BJ (cell line): ENCODE measurements around the gene ARHGEF4. TPM values are rescaled to one million over a fixed set of nuclear protein-coding genes. Genes with fewer than 3 reads are reported as not detected.

Source experiments
- CTCF ChIA-PET: fragments of 350-600 bp; formaldehyde crosslinking; extraction: SDS; loops from one replicate; lab custom pipeline; 2021; ENCODE audit warnings: antibody characterized with exemption, inconsistent platforms; lab: Yijun Ruan, JAX
- POLR2A ChIA-PET: fragments of 300-600 bp; sonication (Branson Sonifier 250); formaldehyde crosslinking; extraction: SDS; loops from one replicate; lab custom pipeline; 2021; ENCODE audit warnings: antibody characterized with exemption; lab: Charles Lee
- DNase-seq: peaks from one replicate; pipeline ENCODE4 v3.0.0-alpha.2; 2011; ENCODE audit warnings: low read depth
- H3K27me3 ChIP-seq: 2 replicates; pipeline ENCODE4 v1.6.0; 2011; ENCODE audit warnings: low read length; ENCODE audit not compliant: control insufficient read depth, insufficient read depth
- H3K36me3 ChIP-seq: 2 replicates; pipeline ENCODE4 v1.5.1; 2011; ENCODE audit warnings: low read length; ENCODE audit not compliant: control insufficient read depth, insufficient read depth
- H3K4me3 ChIP-seq: 2 replicates; pipeline ENCODE4 v1.5.1; 2011; ENCODE audit warnings: low read depth, mild to moderate bottlenecking, control low read depth, low read length
- polyA plus RNA-seq: library from polyadenylated mRNA; depleted of rRNA; stranded (reverse); fragments of >200 nt; gene quantifications from 2 replicates; pipeline ENCODE4 v1.2.3, GENCODE V29; 2011
- TF ChIP-seq, protein P1 (sequence below): IDR thresholded peaks from 2 replicates; pipeline ENCODE4 v1.5.1; 2011; ENCODE audit warnings: low read depth, mild to moderate bottlenecking, control low read depth, inconsistent platforms, low read length, moderate library complexity; ENCODE audit not compliant: insufficient read depth

Gene ARHGEF4
- polyA plus RNA-seq, 1 experiment, result 15.1 TPM

DNA sequence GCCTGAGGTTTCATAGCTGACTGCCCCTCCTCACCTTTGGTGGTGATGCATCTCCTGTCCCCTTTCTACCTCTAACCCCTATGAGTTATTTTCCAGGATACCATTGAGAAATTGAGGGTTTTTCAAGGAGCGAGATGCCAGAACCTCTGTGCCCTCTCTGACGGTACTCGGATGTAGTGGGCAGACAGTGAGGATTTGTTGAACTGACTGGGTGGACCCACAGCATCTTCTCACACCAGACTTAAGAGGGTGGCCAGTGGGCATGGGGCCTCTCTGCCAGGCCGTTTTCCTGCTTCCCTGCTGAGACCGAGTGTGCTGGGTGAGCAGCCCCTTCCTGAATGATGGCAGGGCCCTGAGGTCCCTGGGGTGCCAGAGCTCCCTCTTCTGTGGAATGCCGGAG lies 46.3 kb downstream of the ARHGEF4 start:
- TF ChIP-seq, protein P1, sequence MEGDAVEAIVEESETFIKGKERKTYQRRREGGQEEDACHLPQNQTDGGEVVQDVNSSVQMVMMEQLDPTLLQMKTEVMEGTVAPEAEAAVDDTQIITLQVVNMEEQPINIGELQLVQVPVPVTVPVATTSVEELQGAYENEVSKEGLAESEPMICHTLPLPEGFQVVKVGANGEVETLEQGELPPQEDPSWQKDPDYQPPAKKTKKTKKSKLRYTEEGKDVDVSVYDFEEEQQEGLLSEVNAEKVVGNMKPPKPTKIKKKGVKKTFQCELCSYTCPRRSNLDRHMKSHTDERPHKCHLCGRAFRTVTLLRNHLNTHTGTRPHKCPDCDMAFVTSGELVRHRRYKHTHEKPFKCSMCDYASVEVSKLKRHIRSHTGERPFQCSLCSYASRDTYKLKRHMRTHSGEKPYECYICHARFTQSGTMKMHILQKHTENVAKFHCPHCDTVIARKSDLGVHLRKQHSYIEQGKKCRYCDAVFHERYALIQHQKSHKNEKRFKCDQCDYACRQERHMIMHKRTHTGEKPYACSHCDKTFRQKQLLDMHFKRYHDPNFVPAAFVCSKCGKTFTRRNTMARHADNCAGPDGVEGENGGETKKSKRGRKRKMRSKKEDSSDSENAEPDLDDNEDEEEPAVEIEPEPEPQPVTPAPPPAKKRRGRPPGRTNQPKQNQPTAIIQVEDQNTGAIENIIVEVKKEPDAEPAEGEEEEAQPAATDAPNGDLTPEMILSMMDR, result no peak
- CTCF ChIA-PET, result interaction anchor here (1.0 to 2.0 kb wide), 3 partner anchors 10 to 85 kb away, joined by 3 to 7 read pairs (median 4); no protein-coding TSS in a partner anchor
- H3K36me3 ChIP-seq, result no peaks in the 10 kb centered on the region
- no peak for DNase-seq
- POLR2A ChIA-PET, result no interaction called here
- H3K27me3 ChIP-seq, result 0 out of 2 replicates have a peak, but pooled peaks cover 1% of the 10 kb centered on the region
- no peak overlapping the region for H3K4me3 ChIP-seq

DNA sequence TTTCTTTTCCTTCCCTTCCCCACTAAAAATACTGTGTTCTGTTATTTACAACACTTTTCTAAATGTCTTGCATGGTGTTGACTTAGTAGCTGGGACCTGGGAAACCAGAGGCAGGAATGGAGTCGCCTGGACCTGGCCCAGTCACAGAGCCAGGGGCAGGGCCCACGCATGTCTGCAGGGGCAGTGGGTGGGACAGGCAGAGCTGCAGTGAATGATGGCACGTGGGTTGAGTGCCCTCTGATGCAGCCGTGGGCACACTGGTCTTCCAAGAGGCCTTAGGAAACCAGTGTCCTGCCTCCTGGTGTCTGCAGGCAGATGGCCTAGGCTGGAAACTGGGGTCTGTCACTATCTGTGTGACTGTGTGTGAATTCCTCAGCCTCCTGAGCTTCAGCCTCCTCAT lies 46.8 kb downstream of the ARHGEF4 start:
- Histone ChIP-seq H3K4me3 (no peak overlapping the region), H3K36me3 (no peaks in the 10 kb centered on the region), H3K27me3 (0 out of 2 replicates have a peak, but pooled peaks cover 1% of the 10 kb centered on the region)
- no peak for DNase-seq
- TF ChIP-seq, protein P1, result no peak
- POLR2A ChIA-PET, result no interaction called here
- CTCF ChIA-PET, result interaction anchor here (1.2 to 2.0 kb wide), 2 partner anchors 10 to 86 kb away, joined by 4 to 7 read pairs; no protein-coding TSS in a partner anchor

DNA sequence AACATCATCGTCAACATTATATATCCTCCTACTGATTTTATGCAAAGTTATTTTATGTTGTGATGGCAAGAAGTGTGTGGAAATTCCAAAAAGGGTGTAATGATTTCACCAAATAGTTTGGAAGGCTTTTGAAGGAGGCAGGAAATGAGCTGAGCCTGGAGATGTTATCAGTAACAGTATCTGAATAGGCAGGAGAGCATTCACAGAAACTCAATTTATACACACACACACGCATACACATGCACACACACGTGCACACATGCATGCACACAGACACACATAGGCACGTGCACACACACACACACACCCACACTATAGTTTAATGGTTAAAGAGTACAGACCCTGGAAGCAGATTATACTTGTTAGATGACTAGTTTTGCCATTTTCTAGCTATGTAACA lies 47.3 kb downstream of the ARHGEF4 start:
- Histone ChIP-seq H3K36me3 (no peaks in the 10 kb centered on the region), H3K4me3 (no peak overlapping the region), H3K27me3 (no peaks in the 10 kb centered on the region)
- TF ChIP-seq, protein P1, result no peak
- ChIA-PET CTCF (interaction anchor here (0.6 to 2.0 kb wide), 4 partner anchors 10 to 643 kb away, joined by 3 to 7 read pairs (median 4); no protein-coding TSS in a partner anchor), POLR2A (no interaction called here)
- DNase-seq, result no peak

DNA sequence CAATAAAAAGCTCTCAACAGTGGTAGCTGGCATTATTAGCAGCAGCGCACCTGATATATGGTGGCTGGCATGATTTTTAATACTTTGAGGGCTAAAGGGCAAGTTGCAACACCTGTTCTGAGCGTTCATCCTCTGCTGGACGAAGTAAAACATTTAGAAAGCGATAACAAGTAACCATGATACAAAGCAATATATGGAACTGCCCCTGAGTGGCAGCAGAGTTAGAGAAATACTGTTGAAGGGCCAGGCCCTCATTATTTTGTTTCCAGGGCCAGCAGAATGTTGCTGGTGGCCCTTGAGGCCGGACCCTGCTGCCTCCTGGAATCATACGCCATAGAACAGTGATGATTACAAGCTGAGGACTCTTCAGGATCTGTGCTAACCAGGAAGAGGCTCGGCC lies 47.8 kb downstream of the ARHGEF4 start:
- TF ChIP-seq, protein P1, result no peak
- no peak for DNase-seq
- no peaks in the 10 kb centered on the region for H3K36me3 ChIP-seq
- H3K27me3 ChIP-seq, result no peaks in the 10 kb centered on the region
- H3K4me3 ChIP-seq, result no peak overlapping the region
- ChIA-PET CTCF (interaction anchor here (0.6 to 2.0 kb wide), 4 partner anchors 10 to 642 kb away, joined by 3 to 7 read pairs (median 4); no protein-coding TSS in a partner anchor), POLR2A (no interaction called here)

DNA sequence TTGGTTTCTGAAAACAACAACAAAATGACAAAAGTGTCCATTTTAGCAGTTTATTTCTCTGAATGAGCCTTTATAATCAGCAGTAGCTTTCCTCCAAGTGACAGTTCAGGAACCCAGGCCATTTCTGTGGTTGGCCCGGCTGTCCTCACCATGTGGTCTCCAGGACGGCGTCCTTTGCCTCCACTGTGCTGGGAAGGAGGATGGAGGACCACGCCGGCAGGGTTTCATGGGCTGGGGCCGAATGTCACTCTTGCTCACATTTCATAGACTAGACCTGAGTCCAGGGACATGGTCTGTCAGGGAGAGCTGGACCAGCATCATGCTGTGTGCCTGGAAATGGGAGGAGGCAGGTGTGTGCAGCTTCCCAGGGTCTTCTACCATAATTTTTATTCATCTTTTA lies 50.9 kb downstream of the ARHGEF4 start:
- H3K36me3 ChIP-seq, result no peaks in the 10 kb centered on the region
- CTCF ChIA-PET, result interaction anchor here (1.3 to 1.5 kb wide), 2 partner anchors 14 to 90 kb away, joined by 4 to 7 read pairs; no protein-coding TSS in a partner anchor
- DNase-seq, result no peak
- TF ChIP-seq, protein P1, result no peak
- POLR2A ChIA-PET, result no interaction called here
- H3K27me3 ChIP-seq, result no peaks in the 10 kb centered on the region
- H3K4me3 ChIP-seq, result no peak overlapping the region
